HepG2 (cell line): ENCODE measurements around the gene VRK3.
"Not testable (repeated sequence)": the region's sequence is repeated elsewhere in the genome, so short reads cannot be mapped to it uniquely, and the experiment has no call there.

Experiments
- IRX3 ChIP-seq: sonication (generic); formaldehyde crosslinking; IDR thresholded peaks from 2 replicates; pipeline ENCODE4 v1.8.1; 2023; ENCODE audit warnings: mild to moderate bottlenecking, low read depth, missing genetic modification reagents, borderline replicate concordance
- NR1H2 ChIP-seq: sonication (generic); formaldehyde crosslinking; IDR thresholded peaks from 2 replicates; pipeline ENCODE4 v1.8.1; 2022; ENCODE audit warnings: low read depth, missing genetic modification reagents, borderline replicate concordance
- RAD21 ChIP-seq: fragments of 450-650 bp; formaldehyde crosslinking; IDR thresholded peaks from 2 replicates; pipeline ENCODE4 v1.5.0; 2020; ENCODE audit warnings: mild to moderate bottlenecking
- REPIN1 ChIP-seq: sonication (generic); formaldehyde crosslinking; IDR thresholded peaks from 2 replicates; pipeline ENCODE4 v1.8.0; 2022; ENCODE audit warnings: missing genetic modification reagents, low read depth, mild to moderate bottlenecking, borderline replicate concordance
- ZNF207 ChIP-seq: fragments of 450-650 bp; IDR thresholded peaks from 2 replicates; pipeline ENCODE4 v1.6.1; 2016; ENCODE audit warnings: antibody characterized with exemption, borderline replicate concordance
- ZNF317 ChIP-seq: sonication (generic); formaldehyde crosslinking; IDR thresholded peaks from 2 replicates; pipeline ENCODE4 v1.5.0; 2020; ENCODE audit warnings: mild to moderate bottlenecking, missing genetic modification reagents
- ZNF747 ChIP-seq: sonication (generic); formaldehyde crosslinking; IDR thresholded peaks from 2 replicates; pipeline ENCODE4 v1.8.1; 2023; ENCODE audit warnings: missing genetic modification reagents, mild to moderate bottlenecking, borderline replicate concordance

GRCh38 chr19:50051228-50051895, 26.2 kb upstream of the VRK3 start:
- not testable (repeated sequence) for TF ChIP-seq ZNF207; IRX3 (CRISPR knock-in tag); ZNF747 (CRISPR knock-in tag); RAD21; ZNF317 (CRISPR knock-in tag); REPIN1 (CRISPR knock-in tag); NR1H2 (CRISPR knock-in tag)
